BLaER1 treated with 17β-estradiol and CSF1 and Interleukin-3, amounts not matched to agents 10 nM and 100 nM (cell line): ENCODE measurements around the gene MATN3.

ENCODE experiments used
- H3K27ac ChIP-seq, 11 experiments: shearing (Covaris generic); formaldehyde crosslinking; 2 replicates each; pipeline ENCODE4 v1.8.1; 2022
- H3K27me3 ChIP-seq, 11 experiments: shearing (Covaris generic); formaldehyde crosslinking; 2 replicates each; pipeline ENCODE4 v1.8.1; 2022
- H3K36me3 ChIP-seq, 11 experiments: shearing (Covaris generic); formaldehyde crosslinking; 2 replicates each; pipeline ENCODE4 v1.8.1; 2022
- H3K4me1 ChIP-seq, 10 experiments: shearing (Covaris generic); formaldehyde crosslinking; 2 replicates each; pipeline ENCODE4 v1.8.1; 2022
- H3K4me2 ChIP-seq, 11 experiments: shearing (Covaris generic); formaldehyde crosslinking; 2 replicates each; pipeline ENCODE4 v1.8.1; 2022
- H3K4me3 ChIP-seq, 10 experiments: shearing (Covaris generic); formaldehyde crosslinking; 2 replicates each; pipeline ENCODE4 v1.8.1; 2022
- H3K9ac ChIP-seq, 11 experiments: shearing (Covaris generic); formaldehyde crosslinking; 2 replicates each; pipeline ENCODE4 v1.8.1; 2022
- H3K9me3 ChIP-seq, 11 experiments: shearing (Covaris generic); formaldehyde crosslinking; replicated peaks in 1 of 11; 2 replicates each; pipeline ENCODE4 v1.8.1; 2022
- H4K20me1 ChIP-seq, 11 experiments: shearing (Covaris generic); formaldehyde crosslinking; 2 replicates each; pipeline ENCODE4 v1.8.1; 2022
- Cebpa-rat ChIP-seq, 11 experiments: shearing (Covaris generic); IDR thresholded peaks; 2 replicates each; pipeline ENCODE4 v1.8.1; 2022

MATN3 gene

GRCh38 chr2:19942199-19942598 lies 70.3 kb downstream of the MATN3 start:
- TF ChIP-seq Cebpa-rat (IDR thresholded peaks at IDR 0.05), result no peak
- H3K4me2 ChIP-seq, result no peak overlapping the region
- H3K27ac ChIP-seq, result no peak overlapping the region
- no peak overlapping the region for H3K9ac ChIP-seq
- no peaks in the 10 kb centered on the region for H4K20me1 ChIP-seq
- H3K4me1 ChIP-seq, result no peaks in the 10 kb centered on the region
- no peaks in the 10 kb centered on the region for H3K36me3 ChIP-seq
- H3K9me3 ChIP-seq, result no peaks in the 10 kb centered on the region
- no peak overlapping the region for H3K4me3 ChIP-seq
- no peaks in the 10 kb centered on the region for H3K27me3 ChIP-seq
